SK-N-SH treated with all-trans-retinoic acid at 6 μM for 48 hours (cell line): ENCODE results near the gene AP2B1.

Source experiments
- ATAC-seq: fragments of 200-7000 bp; cut with Tn5 transposase; 3 replicates; pipeline ENCODE4 v1.9.1; 2020; ENCODE audit warnings: mild to moderate bottlenecking, moderate library complexity
- BACH2 ChIP-seq: fragments of 250-450 bp; sonication (Bioruptor Pico); IDR thresholded peaks from 2 replicates; pipeline ENCODE4 v1.9.0; 2021; ENCODE audit warnings: mild to moderate bottlenecking, borderline replicate concordance
- CSDC2 ChIP-seq: fragments of 250-450 bp; sonication (Bioruptor Pico); IDR thresholded peaks from 2 replicates; pipeline ENCODE4 v1.5.0; 2020; ENCODE audit warnings: mild to moderate bottlenecking, moderate library complexity
- ESRRG ChIP-seq: fragments of 250-450 bp; sonication (Bioruptor Pico); IDR thresholded peaks from 2 replicates; pipeline ENCODE4 v1.6.1; 2021; ENCODE audit warnings: mild to moderate bottlenecking
- GLIS3 ChIP-seq: fragments of 250-450 bp; sonication (Bioruptor Pico); IDR thresholded peaks from 2 replicates; pipeline ENCODE4 v1.5.0; 2020; ENCODE audit warnings: mild to moderate bottlenecking, moderate library complexity
- OSR1 ChIP-seq: fragments of 250-450 bp; sonication (Bioruptor Pico); IDR thresholded peaks from 2 replicates; pipeline ENCODE4 v1.8.0; 2022; ENCODE audit warnings: moderate library complexity, mild to moderate bottlenecking, inconsistent platforms
- PATZ1 ChIP-seq: fragments of 250-450 bp; sonication (Bioruptor Pico); IDR thresholded peaks from 2 replicates; pipeline ENCODE4 v1.8.0; 2020; ENCODE audit warnings: mild to moderate bottlenecking, moderate library complexity, borderline replicate concordance
- POU6F1 ChIP-seq: fragments of 250-450 bp; sonication (Bioruptor Pico); IDR thresholded peaks from 2 replicates; pipeline ENCODE4 v1.8.0; 2021; ENCODE audit warnings: low read depth, mild to moderate bottlenecking, moderate library complexity, borderline replicate concordance
- PPARA ChIP-seq: fragments of 250-450 bp; sonication (Bioruptor Pico); IDR thresholded peaks from 2 replicates; pipeline ENCODE4 v1.5.0; 2020; ENCODE audit warnings: mild to moderate bottlenecking, borderline replicate concordance
- RARB ChIP-seq: fragments of 250-450 bp; sonication (Bioruptor Pico); IDR thresholded peaks from 2 replicates; pipeline ENCODE4 v1.8.0; 2021; ENCODE audit warnings: mild to moderate bottlenecking, moderate library complexity
- SNAI2 ChIP-seq: fragments of 250-450 bp; sonication (Bioruptor Pico); IDR thresholded peaks from 2 replicates; pipeline ENCODE4 v1.5.0; 2020; ENCODE audit warnings: mild to moderate bottlenecking, moderate library complexity
- TCF4 ChIP-seq: fragments of 250-450 bp; sonication (Bioruptor Pico); IDR thresholded peaks from 2 replicates; pipeline ENCODE4 v1.8.0; 2021; ENCODE audit warnings: mild to moderate bottlenecking, moderate library complexity, borderline replicate concordance
- TSHZ2 ChIP-seq: fragments of 250-450 bp; sonication (Bioruptor Pico); IDR thresholded peaks from 2 replicates; pipeline ENCODE4 v1.5.0; 2020; ENCODE audit warnings: mild to moderate bottlenecking, moderate library complexity
- ZC3H10 ChIP-seq: fragments of 250-450 bp; sonication (Bioruptor Pico); IDR thresholded peaks from 2 replicates; pipeline ENCODE4 v1.5.1; 2021; ENCODE audit warnings: mild to moderate bottlenecking, moderate library complexity
- ZFP30 ChIP-seq: fragments of 450-650 bp; formaldehyde crosslinking; IDR thresholded peaks from 2 replicates; pipeline ENCODE4 v1.5.0; 2022; ENCODE audit warnings: mild to moderate bottlenecking, moderate library complexity
- ZNF565 ChIP-seq: fragments of 450-650 bp; formaldehyde crosslinking; conservative IDR thresholded peaks from 2 replicates; pipeline ENCODE4 v1.5.0; 2020; ENCODE audit warnings: low read depth, mild to moderate bottlenecking, moderate library complexity
- ZNF70 ChIP-seq: fragments of 450-650 bp; formaldehyde crosslinking; IDR thresholded peaks from 2 replicates; pipeline ENCODE4 v1.5.0; 2020; ENCODE audit warnings: mild to moderate bottlenecking, moderate library complexity
- ZNF8 ChIP-seq: fragments of 450-650 bp; formaldehyde crosslinking; IDR thresholded peaks from 2 replicates; pipeline ENCODE4 v1.5.0; 2020; ENCODE audit warnings: mild to moderate bottlenecking, moderate library complexity

AP2B1 gene

DNA sequence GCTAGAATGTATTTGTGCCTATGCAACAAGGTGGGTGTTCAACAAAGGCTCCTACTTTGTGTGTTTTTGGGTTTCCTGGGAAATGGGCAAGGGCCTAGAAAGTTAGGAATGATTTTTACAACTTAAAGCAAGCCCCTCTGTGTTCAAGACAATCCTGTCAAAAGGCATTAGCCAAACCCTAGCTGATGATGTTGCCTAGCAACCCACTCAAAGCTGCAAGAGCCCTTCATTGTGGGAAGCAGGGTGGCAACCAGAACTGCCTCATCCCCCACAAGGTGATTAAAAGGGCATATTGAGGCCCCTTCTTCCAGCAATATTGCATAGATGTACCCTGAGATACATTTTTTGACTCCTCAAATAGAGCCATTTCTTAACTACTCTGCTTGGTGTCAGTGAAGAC is 128.3 kb downstream of the AP2B1 start:
- ATAC-seq = no peak
- TF ChIP-seq ZFP30 (CRISPR knock-in tag) = no peak
- no peak for TF ChIP-seq ESRRG
- no peak for TF ChIP-seq OSR1 (CRISPR knock-in tag)
- no peak for TF ChIP-seq PATZ1 (CRISPR knock-in tag)
- TF ChIP-seq BACH2 (CRISPR knock-in tag) = no peak
- no peak for TF ChIP-seq ZC3H10 (CRISPR knock-in tag)
- TF ChIP-seq, all 23 proteins: peak for 0

GRCh38 chr17:35716173-35716572 is 129.1 kb downstream of the AP2B1 start:
- no peak for ATAC-seq
- TF ChIP-seq ZC3H10 (CRISPR knock-in tag) (no peak), CSDC2 (CRISPR knock-in tag) (no peak), TSHZ2 (no peak), ZNF70 (CRISPR knock-in tag) (no peak), GLIS3 (CRISPR knock-in tag) (no peak), ZNF8 (CRISPR knock-in tag) (no peak), PATZ1 (CRISPR knock-in tag) (no peak), OSR1 (CRISPR knock-in tag) (no peak), POU6F1 (CRISPR knock-in tag) (no peak)

DNA sequence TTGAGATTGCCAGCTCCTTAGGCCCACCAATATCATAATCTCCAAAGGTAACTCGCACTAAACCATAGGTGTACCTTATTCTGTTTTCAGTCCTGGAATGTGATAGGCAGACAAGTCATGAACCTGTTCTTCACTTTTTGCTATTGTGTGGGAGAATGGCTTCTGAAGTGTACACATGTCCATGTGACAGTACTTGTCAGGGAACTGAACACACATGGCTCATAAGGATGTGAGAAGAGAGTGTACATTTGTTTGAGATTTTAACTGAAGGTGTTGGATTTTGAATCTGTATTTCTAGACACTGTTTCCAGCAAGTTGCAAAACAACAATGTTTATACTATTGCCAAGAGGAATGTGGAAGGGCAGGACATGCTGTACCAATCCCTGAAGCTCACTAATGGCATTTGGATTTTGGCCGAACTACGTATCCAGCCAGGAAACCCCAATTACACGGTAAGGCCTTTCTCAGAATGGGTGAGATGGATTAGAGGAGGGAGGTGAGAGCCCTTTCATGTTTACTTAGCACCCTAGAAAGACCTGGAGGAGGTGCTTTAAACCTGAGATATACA is 129.9 kb downstream of the AP2B1 start:
- TF ChIP-seq RARB (CRISPR knock-in tag) (no peak), TCF4 (no peak), SNAI2 (CRISPR knock-in tag) (no peak)

DNA sequence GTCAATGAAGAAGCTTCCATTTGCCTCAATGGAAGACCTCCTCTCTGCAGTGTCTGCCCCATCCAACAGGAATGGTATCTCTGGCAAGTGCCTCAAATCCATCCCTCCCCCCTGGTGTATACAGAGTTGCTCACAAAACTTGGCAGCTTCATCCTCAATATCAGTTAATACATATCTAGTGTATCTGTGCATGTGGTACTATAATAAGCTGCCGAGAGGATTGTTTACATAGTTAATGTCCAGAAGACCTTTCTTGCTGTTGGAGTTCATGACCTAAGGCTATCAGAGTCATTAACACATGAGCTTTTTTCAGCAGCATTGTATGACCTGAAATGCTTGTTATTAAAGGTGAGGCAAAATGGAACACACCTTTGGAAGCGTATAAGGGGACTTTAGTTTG is 130.4 kb downstream of the AP2B1 start:
- no peak for ATAC-seq
- TF ChIP-seq OSR1 (CRISPR knock-in tag) = no peak
- TF ChIP-seq TCF4 = peak; percentile 50; the same call in 1 of the 2 replicates
- no peak for TF ChIP-seq PPARA (CRISPR knock-in tag)
- no peak for TF ChIP-seq ZC3H10 (CRISPR knock-in tag)
- TF ChIP-seq TSHZ2 = peak; percentile 69
- TF ChIP-seq ZNF565 (CRISPR knock-in tag) = no peak
- no peak for TF ChIP-seq PATZ1 (CRISPR knock-in tag)
- TF ChIP-seq GLIS3 (CRISPR knock-in tag) = no peak
- no peak for TF ChIP-seq SNAI2 (CRISPR knock-in tag)

More for the DNA sequence above, 129.9 kb downstream of the AP2B1 start:
- ATAC-seq = no peak
